ENCODE measurements around the gene GCLM. TPM values are rescaled to one million over a fixed set of nuclear protein-coding genes. Genes with fewer than 3 reads are reported as not detected.
A peak's percentile ranks its signal among the peaks of the same experiment; 100 is the strongest.

Gene GCLM
- total and polyA plus RNA-seq, 9 of the 15 experiments (the other 6 are each of a cell fraction or from before 2014, with no cell fraction given) = 9.3 to 71.6 (median 24.5) TPM

DNA sequence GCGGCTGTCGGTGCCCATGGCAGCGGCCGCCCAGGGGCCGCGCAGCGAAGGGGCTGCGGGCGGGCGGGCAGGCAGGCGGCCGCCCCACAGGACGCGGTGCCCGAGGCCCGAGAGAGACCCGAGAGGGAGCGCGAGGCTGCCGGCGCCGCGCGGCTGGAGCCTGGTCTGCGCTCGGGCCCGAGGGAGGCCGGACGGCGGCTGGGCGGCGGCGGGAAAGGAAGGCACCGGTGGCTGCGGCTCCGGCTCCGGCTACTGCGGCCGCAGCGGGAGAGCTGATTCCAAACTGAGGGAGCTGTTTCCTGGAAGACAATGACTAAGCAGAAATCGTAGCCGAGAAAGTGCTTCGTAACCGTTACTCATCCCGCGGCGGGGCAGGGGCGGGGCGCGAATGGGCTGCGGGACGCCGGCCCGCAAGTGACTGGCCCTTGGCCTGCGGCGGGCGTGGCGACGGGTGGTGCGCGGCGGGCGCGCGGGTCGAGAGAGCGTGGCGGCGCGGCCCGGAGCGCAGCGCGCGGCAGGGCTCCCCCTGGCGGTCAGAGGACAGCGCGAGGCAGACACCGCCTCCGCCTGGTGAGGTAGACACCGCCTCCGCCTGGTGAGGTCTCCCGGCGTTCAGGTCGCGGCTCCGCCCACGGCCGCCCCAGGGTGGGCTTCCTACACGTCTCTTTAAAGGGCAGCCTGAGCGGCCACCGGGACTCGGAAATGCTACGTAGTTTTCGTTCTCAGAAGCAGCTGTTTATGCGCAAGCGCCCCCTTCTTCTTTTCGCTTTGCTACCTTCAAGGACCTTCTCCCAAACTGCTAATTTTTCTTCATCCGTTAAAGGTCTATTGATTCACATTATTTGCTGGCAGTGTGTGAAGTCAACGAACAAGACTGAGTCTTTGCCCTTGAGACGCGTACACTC is at the start of gene GCLM (continued):
- TF ChIP-seq, protein P1, sequence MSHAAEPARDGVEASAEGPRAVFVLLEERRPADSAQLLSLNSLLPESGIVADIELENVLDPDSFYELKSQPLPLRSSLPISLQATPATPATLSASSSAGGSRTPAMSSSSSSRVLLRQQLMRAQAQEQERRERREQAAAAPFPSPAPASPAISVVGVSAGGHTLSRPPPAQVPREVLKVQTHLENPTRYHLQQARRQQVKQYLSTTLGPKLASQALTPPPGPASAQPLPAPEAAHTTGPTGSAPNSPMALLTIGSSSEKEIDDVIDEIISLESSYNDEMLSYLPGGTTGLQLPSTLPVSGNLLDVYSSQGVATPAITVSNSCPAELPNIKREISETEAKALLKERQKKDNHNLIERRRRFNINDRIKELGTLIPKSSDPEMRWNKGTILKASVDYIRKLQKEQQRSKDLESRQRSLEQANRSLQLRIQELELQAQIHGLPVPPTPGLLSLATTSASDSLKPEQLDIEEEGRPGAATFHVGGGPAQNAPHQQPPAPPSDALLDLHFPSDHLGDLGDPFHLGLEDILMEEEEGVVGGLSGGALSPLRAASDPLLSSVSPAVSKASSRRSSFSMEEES (CRISPR knock-in tag; IDR thresholded peaks at IDR 0.05) = no peak
- TF ChIP-seq, protein P2, sequence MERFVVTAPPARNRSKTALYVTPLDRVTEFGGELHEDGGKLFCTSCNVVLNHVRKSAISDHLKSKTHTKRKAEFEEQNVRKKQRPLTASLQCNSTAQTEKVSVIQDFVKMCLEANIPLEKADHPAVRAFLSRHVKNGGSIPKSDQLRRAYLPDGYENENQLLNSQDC (CRISPR knock-in tag; IDR thresholded peaks at IDR 0.05) = no peak; the same call in 1 of the 2 replicates
- TF ChIP-seq, protein P3, sequence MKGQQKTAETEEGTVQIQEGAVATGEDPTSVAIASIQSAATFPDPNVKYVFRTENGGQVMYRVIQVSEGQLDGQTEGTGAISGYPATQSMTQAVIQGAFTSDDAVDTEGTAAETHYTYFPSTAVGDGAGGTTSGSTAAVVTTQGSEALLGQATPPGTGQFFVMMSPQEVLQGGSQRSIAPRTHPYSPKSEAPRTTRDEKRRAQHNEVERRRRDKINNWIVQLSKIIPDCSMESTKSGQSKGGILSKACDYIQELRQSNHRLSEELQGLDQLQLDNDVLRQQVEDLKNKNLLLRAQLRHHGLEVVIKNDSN (CRISPR knock-in tag; IDR thresholded peaks at IDR 0.05) = no peak
- no peak for TF ChIP-seq HIVEP1 (CRISPR knock-in tag; IDR thresholded peaks at IDR 0.05)
- TF ChIP-seq, protein P4, sequence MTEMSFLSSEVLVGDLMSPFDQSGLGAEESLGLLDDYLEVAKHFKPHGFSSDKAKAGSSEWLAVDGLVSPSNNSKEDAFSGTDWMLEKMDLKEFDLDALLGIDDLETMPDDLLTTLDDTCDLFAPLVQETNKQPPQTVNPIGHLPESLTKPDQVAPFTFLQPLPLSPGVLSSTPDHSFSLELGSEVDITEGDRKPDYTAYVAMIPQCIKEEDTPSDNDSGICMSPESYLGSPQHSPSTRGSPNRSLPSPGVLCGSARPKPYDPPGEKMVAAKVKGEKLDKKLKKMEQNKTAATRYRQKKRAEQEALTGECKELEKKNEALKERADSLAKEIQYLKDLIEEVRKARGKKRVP (CRISPR knock-in tag; IDR thresholded peaks at IDR 0.05) = no peak
- TF ChIP-seq SMAD1 (IDR thresholded peaks at IDR 0.05; ENCODE audit: low read depth, low read length, partially characterized antibody) = peak; percentile 26
- peak; percentile 87 for TF ChIP-seq PCBP1 (IDR thresholded peaks at IDR 0.05; ENCODE audit: low read depth, low read length, poor library complexity, severe bottlenecking)
- no peak for TF ChIP-seq YBX1 (IDR thresholded peaks at IDR 0.05)
- no peak for TF ChIP-seq IRF2 (CRISPR knock-in tag; IDR thresholded peaks at IDR 0.05)
- TF ChIP-seq, protein P5, sequence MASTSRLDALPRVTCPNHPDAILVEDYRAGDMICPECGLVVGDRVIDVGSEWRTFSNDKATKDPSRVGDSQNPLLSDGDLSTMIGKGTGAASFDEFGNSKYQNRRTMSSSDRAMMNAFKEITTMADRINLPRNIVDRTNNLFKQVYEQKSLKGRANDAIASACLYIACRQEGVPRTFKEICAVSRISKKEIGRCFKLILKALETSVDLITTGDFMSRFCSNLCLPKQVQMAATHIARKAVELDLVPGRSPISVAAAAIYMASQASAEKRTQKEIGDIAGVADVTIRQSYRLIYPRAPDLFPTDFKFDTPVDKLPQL (IDR thresholded peaks at IDR 0.05; ENCODE audit: extremely low read depth, insufficient read length) = no peak
- TF ChIP-seq, protein P6, sequence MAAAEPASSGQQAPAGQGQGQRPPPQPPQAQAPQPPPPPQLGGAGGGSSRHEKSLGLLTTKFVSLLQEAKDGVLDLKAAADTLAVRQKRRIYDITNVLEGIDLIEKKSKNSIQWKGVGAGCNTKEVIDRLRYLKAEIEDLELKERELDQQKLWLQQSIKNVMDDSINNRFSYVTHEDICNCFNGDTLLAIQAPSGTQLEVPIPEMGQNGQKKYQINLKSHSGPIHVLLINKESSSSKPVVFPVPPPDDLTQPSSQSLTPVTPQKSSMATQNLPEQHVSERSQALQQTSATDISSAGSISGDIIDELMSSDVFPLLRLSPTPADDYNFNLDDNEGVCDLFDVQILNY (CRISPR knock-in tag; IDR thresholded peaks at IDR 0.05) = no peak
- TF ChIP-seq, protein P7, sequence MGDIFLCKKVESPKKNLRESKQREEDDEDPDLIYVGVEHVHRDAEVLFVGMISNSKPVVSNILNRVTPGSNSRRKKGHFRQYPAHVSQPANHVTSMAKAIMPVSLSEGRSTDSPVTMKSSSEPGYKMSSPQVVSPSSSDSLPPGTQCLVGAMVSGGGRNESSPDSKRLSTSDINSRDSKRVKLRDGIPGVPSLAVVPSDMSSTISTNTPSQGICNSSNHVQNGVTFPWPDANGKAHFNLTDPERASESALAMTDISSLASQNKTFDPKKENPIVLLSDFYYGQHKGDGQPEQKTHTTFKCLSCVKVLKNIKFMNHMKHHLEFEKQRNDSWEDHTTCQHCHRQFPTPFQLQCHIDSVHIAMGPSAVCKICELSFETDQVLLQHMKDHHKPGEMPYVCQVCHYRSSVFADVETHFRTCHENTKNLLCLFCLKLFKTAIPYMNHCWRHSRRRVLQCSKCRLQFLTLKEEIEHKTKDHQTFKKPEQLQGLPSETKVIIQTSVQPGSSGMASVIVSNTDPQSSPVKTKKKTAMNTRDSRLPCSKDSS (IDR thresholded peaks at IDR 0.05; ENCODE audit: low read depth, partially characterized antibody) = no peak
- no peak for TF ChIP-seq ELF4 (CRISPR knock-in tag; IDR thresholded peaks at IDR 0.05)
- no peak for TF ChIP-seq ZSCAN32 (CRISPR knock-in tag; IDR thresholded peaks at IDR 0.05)
- TF ChIP-seq, protein P8, sequence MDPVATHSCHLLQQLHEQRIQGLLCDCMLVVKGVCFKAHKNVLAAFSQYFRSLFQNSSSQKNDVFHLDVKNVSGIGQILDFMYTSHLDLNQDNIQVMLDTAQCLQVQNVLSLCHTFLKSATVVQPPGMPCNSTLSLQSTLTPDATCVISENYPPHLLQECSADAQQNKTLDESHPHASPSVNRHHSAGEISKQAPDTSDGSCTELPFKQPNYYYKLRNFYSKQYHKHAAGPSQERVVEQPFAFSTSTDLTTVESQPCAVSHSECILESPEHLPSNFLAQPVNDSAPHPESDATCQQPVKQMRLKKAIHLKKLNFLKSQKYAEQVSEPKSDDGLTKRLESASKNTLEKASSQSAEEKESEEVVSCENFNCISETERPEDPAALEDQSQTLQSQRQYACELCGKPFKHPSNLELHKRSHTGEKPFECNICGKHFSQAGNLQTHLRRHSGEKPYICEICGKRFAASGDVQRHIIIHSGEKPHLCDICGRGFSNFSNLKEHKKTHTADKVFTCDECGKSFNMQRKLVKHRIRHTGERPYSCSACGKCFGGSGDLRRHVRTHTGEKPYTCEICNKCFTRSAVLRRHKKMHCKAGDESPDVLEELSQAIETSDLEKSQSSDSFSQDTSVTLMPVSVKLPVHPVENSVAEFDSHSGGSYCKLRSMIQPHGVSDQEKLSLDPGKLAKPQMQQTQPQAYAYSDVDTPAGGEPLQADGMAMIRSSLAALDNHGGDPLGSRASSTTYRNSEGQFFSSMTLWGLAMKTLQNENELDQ (CRISPR knock-in tag; IDR thresholded peaks at IDR 0.05; ENCODE audit: borderline replicate concordance) = no peak
- TF ChIP-seq ZNF347 (CRISPR knock-in tag; IDR thresholded peaks at IDR 0.05; ENCODE audit: low read depth) = no peak

Data from K562 (cell line).